ENCODE results near the gene COG5.

COG5 gene

GRCh38 chr7:107394276-107394675, 169.4 kb downstream of the COG5 start:
- DNase-seq (ENCODE audit: low spot score) = no peak

- DNase-seq (ENCODE audit: low spot score) = no peak
These were observed 170.9 kb downstream of the COG5 start for GRCh38 chr7:107392830-107393229.

- no peak for DNase-seq (ENCODE audit: low spot score)
These were observed 172.8 kb downstream of the COG5 start for GRCh38 chr7:107390916-107391315.

- no peak for DNase-seq (ENCODE audit: low spot score)
These were observed 175.1 kb downstream of the COG5 start for GRCh38 chr7:107388604-107389003.

- DNase-seq (ENCODE audit: low spot score) = peak; percentile 23
These were observed 176.0 kb downstream of the COG5 start for GRCh38 chr7:107387573-107388219.

GRCh38 chr7:107387128-107387527, 176.6 kb downstream of the COG5 start:
- DNase-seq (ENCODE audit: low spot score) = peak; percentile 62

GRCh38 chr7:107386548-107387102, 177.1 kb downstream of the COG5 start:
- no peak for DNase-seq (ENCODE audit: low spot score)

- no peak for DNase-seq (ENCODE audit: low spot score)
These were observed 179.7 kb downstream of the COG5 start for GRCh38 chr7:107384025-107384424.

- DNase-seq (ENCODE audit: low spot score) = no peak
These were observed 180.5 kb downstream of the COG5 start for GRCh38 chr7:107383203-107383602.

- DNase-seq (ENCODE audit: low spot score) = no peak
These were observed 182.3 kb downstream of the COG5 start for GRCh38 chr7:107381453-107381852.

- DNase-seq (ENCODE audit: low spot score) = no peak
These were observed 190.4 kb downstream of the COG5 start for GRCh38 chr7:107373354-107373753.

- no peak for DNase-seq (ENCODE audit: low spot score)
These were observed 191.4 kb downstream of the COG5 start for GRCh38 chr7:107372298-107372697.

- no peak for DNase-seq (ENCODE audit: low spot score)
These were observed 192.9 kb downstream of the COG5 start for GRCh38 chr7:107370816-107371215.

GRCh38 chr7:107364787-107365186, 198.9 kb downstream of the COG5 start:
- no peak for DNase-seq (ENCODE audit: low spot score)

- no peak for DNase-seq (ENCODE audit: low spot score)
These were observed 204.0 kb downstream of the COG5 start for GRCh38 chr7:107359520-107360316.

GRCh38 chr7:107355616-107356015, 208.1 kb downstream of the COG5 start:
- no peak for DNase-seq (ENCODE audit: low spot score)

- DNase-seq (ENCODE audit: low spot score) = no peak
These were observed 209.1 kb downstream of the COG5 start for GRCh38 chr7:107354640-107355039.

- no peak for DNase-seq (ENCODE audit: low spot score)
These were observed 210.0 kb downstream of the COG5 start for GRCh38 chr7:107353701-107354100.

- DNase-seq (ENCODE audit: low spot score) = no peak
These were observed 217.8 kb downstream of the COG5 start for GRCh38 chr7:107345898-107346297.

- DNase-seq (ENCODE audit: low spot score) = no peak
These were observed 218.9 kb downstream of the COG5 start for GRCh38 chr7:107344799-107345198.

- DNase-seq (ENCODE audit: low spot score) = no peak
These were observed 219.4 kb downstream of the COG5 start for GRCh38 chr7:107344286-107344685.

GRCh38 chr7:107338080-107338479, 225.6 kb downstream of the COG5 start:
- no peak for DNase-seq (ENCODE audit: low spot score)

All from SK-N-DZ (cell line).